K562 (cell line): ENCODE measurements around the gene CCSER1. TPM values are rescaled to one million over a fixed set of nuclear protein-coding genes. Genes with fewer than 3 reads are reported as not detected.

Experiments
- ATAC-seq: fragments of 200-7000 bp; cut with Tn5 transposase; 3 replicates; pipeline ENCODE4 v1.9.1; 2020; ENCODE audit warnings: moderate library complexity
- BruUV-seq: library from RNA; stranded (reverse); fragments of 400-500 nt; replicated peaks from 2 replicates; lab custom pipeline; 2021; lab: Mats Ljungman, UMichigan
- CTCF ChIA-PET: fragments of 300-600 bp; formaldehyde crosslinking; extraction: SDS; loops from one replicate; lab custom pipeline; 2021; ENCODE audit warnings: low intra/inter-chr PET ratio; lab: Yijun Ruan, JAX
- POLR2A ChIA-PET: fragments of 300-600, 350-650 bp; sonication (Branson Sonifier 250); formaldehyde crosslinking; extraction: SDS; loops from one replicate; lab custom pipeline; 2021; ENCODE audit warnings: antibody characterized with exemption, inconsistent platforms; lab: Yijun Ruan, JAX
- DNase-seq, 4 experiments: peaks; one replicate each; pipeline versions ENCODE4 v3.0.0 to v3.0.0-alpha.2; 2011 to 2018; ENCODE audit warnings: low spot score in 3 of 4, mixed read lengths in 3 of 4; ENCODE audit errors: extremely low read depth in 1 of 4
- FAIRE-seq: peaks from 2 replicates; lab custom pipeline; 2011; peaks lifted over from hg19 to GRCh38; lab: Jason Lieb, UNC
- H2AFZ ChIP-seq: 2 replicates; pipeline ENCODE4 v1.6.0; 2011; ENCODE audit warnings: low read depth, low read length, control low read depth, inconsistent platforms
- H3K27ac ChIP-seq: fragments of 200-600 bp; 3 replicates; pipeline ENCODE4 v1.8.0; 2011; ENCODE audit warnings: low read depth, mild to moderate bottlenecking, control low read depth, inconsistent platforms, low read length, moderate library complexity, mixed read lengths; ENCODE audit errors: extremely low read depth
- H3K27me3 ChIP-seq, 2 experiments: fragments of 300-600 bp in 1 of 2; 2 replicates in 1 of 2; 3 replicates in 1 of 2; pipeline versions ENCODE4 v1.6.0 to v1.8.0; 2011; ENCODE audit warnings: inconsistent platforms in 2 of 2, low read length in 2 of 2, mild to moderate bottlenecking in 1 of 2, mixed read lengths in 1 of 2, moderate library complexity in 1 of 2; ENCODE audit not compliant: control insufficient read depth in 2 of 2, insufficient read depth in 2 of 2
- H3K36me3 ChIP-seq: fragments of 300-600 bp; 3 replicates; pipeline ENCODE4 v1.8.0; 2011; ENCODE audit warnings: mild to moderate bottlenecking, low read length, inconsistent platforms; ENCODE audit not compliant: control insufficient read depth, insufficient read depth
- H3K4me1 ChIP-seq, 2 experiments: fragments of 200-600 bp in 1 of 2; replicated peaks in 1 of 2; 2 replicates in 1 of 2; 3 replicates in 1 of 2; pipeline versions ENCODE4 v1.5.1 to v1.8.0; 2011; ENCODE audit warnings: inconsistent platforms in 2 of 2, low read length in 2 of 2, mild to moderate bottlenecking in 1 of 2, mixed read lengths in 1 of 2, moderate library complexity in 1 of 2; ENCODE audit not compliant: control insufficient read depth in 2 of 2, insufficient read depth in 2 of 2
- H3K4me2 ChIP-seq: 2 replicates; pipeline ENCODE4 v1.6.1; 2011; ENCODE audit warnings: low read length, control low read depth, inconsistent platforms, mixed read lengths; ENCODE audit not compliant: insufficient read depth
- H3K4me3 ChIP-seq: fragments of 200-600 bp; sonication (generic), shearing (Covaris generic); 2 replicates; pipeline ENCODE4 v1.5.1; 2016; ENCODE audit warnings: control low read depth, inconsistent platforms
- H3K79me2 ChIP-seq: fragments of 200-600 bp; 3 replicates; pipeline ENCODE4 v1.8.0; 2011; ENCODE audit warnings: low read length, inconsistent platforms; ENCODE audit not compliant: control insufficient read depth, insufficient read depth
- H3K9ac ChIP-seq, 2 experiments: 2 replicates each; pipeline versions ENCODE4 v1.6.0 to v1.6.1; 2011; ENCODE audit warnings: low read depth in 2 of 2, low read length in 2 of 2, control low read depth in 1 of 2, inconsistent platforms in 1 of 2, mild to moderate bottlenecking in 1 of 2, mixed read lengths in 1 of 2; ENCODE audit not compliant: insufficient read depth in 1 of 2
- H3K9me1 ChIP-seq: one replicate; pipeline ENCODE4 v1.6.0; 2011; ENCODE audit warnings: inconsistent platforms, mild to moderate bottlenecking, low read length, moderate library complexity; ENCODE audit not compliant: control insufficient read depth, insufficient read depth
- H3K9me3 ChIP-seq: replicated peaks from 2 replicates; pipeline ENCODE4 v1.5.1; 2011; ENCODE audit warnings: low read depth, low read length, inconsistent platforms; ENCODE audit not compliant: control insufficient read depth, insufficient read depth
- H4K20me1 ChIP-seq: replicated peaks from 2 replicates; pipeline ENCODE4 v1.6.1; 2011; ENCODE audit warnings: low read length, inconsistent platforms, mixed read lengths; ENCODE audit not compliant: control insufficient read depth, insufficient read depth
- ARID3A ChIP-seq: IDR thresholded peaks from 2 replicates; pipeline ENCODE4 v1.6.1; 2012; ENCODE audit warnings: low read depth, low read length, improper control_type of control experiment, borderline replicate concordance
- ARID4B ChIP-seq: sonication (generic); formaldehyde crosslinking; IDR thresholded peaks from 2 replicates; pipeline ENCODE4 v1.8.0; 2022; ENCODE audit warnings: mild to moderate bottlenecking, missing genetic modification reagents
- CHD2 ChIP-seq: IDR thresholded peaks from 2 replicates; pipeline ENCODE4 v1.6.1; 2011; ENCODE audit warnings: low read depth, low read length
- CXXC5 ChIP-seq: fragments of 250-450 bp; sonication (Bioruptor Pico); IDR thresholded peaks from 2 replicates; pipeline ENCODE4 v1.8.0; 2022; ENCODE audit warnings: inconsistent platforms, mild to moderate bottlenecking, moderate library complexity
- JUN ChIP-seq, 2 experiments: sonication (generic) in 1 of 2; formaldehyde crosslinking in 1 of 2; IDR thresholded peaks; 2 replicates each; pipeline versions ENCODE4 v1.6.1 to v1.8.0; 2012 to 2022; ENCODE audit warnings: borderline replicate concordance in 2 of 2, mild to moderate bottlenecking in 2 of 2, improper control_type of control experiment in 1 of 2, low read depth in 1 of 2, low read length in 1 of 2, missing genetic modification reagents in 1 of 2
- NCOA6 ChIP-seq: fragments of 450-650 bp; IDR thresholded peaks from 2 replicates; pipeline ENCODE4 v1.6.1; 2017; ENCODE audit warnings: mild to moderate bottlenecking
- ZNF41 ChIP-seq: fragments of 250-450 bp; sonication (Bioruptor Pico); conservative IDR thresholded peaks from 2 replicates; pipeline ENCODE4 v1.4.0; 2020; ENCODE audit warnings: mild to moderate bottlenecking
- ZNF444 ChIP-seq: fragments of 250-450 bp; sonication (Bioruptor Pico); IDR thresholded peaks from 2 replicates; pipeline ENCODE4 v1.4.0; 2020; ENCODE audit warnings: mild to moderate bottlenecking, moderate library complexity
- WGBS: fragments of 100-300 bp; shearing (Covaris generic); methylation state at CpG from one replicate; pipeline ENCODE4 v1.1.6; 2016; ENCODE audit warnings: low coverage, mixed read lengths; ENCODE audit not compliant: insufficient coverage; ENCODE audit errors: missing lambda C conversion rate; 5-methylcytosine and 5-hydroxymethylcytosine counted together
- in situ Hi-C: fragments of 300-500 bp; cut with MboI; formaldehyde crosslinking; loops from 4 replicates; pipeline ENCODE4 v1.15.0; 2018; ENCODE audit warnings: inconsistent platforms, mixed read lengths
- intact Hi-C: fragments of 100-400 bp; cut with micrococcal nuclease; formaldehyde crosslinking; loops from 2 replicates; pipeline ENCODE4 v1.14.2; 2022
- polyA plus RNA-seq, 8 experiments: library from polyadenylated mRNA; depleted of rRNA in 4 of 8; stranded (reverse) in 5 of 8; unstranded in 3 of 8; fragments of >200 nt; fragmentation: Nextera tagmentation in 2 of 8; fragmentation: Illumina TruSeq in 1 of 8; extraction: Ambion mirVana in 2 of 8; extraction: Trizol in 1 of 8; gene quantifications; 2 replicates each; pipeline versions ENCODE4 v1.2.1 to v1.2.3, GENCODE V29; 2011 to 2014; ENCODE audit warnings: inconsistent platforms in 1 of 8, missing spikeins in 1 of 8
- total RNA-seq, 7 experiments: library from RNA; depleted of rRNA in 6 of 7; stranded (reverse); fragments of >200 nt in 6 of 7; fragmentation: Illumina TruSeq in 2 of 7; extraction: Trizol in 2 of 7; gene quantifications; 2 replicates each; pipeline versions ENCODE4 v1.2.1 to v1.2.3, GENCODE V29; 2011 to 2021; ENCODE audit warnings: low replicate concordance in 1 of 7
- TF ChIP-seq, protein P1 (sequence below): IDR thresholded peaks from 2 replicates; pipeline ENCODE4 v1.6.1; 2014; ENCODE audit warnings: antibody characterized with exemption
- TF ChIP-seq, protein P2 (sequence below): fragments of 450-650 bp; IDR thresholded peaks from 2 replicates; pipeline ENCODE4 v1.6.1; 2017; ENCODE audit warnings: antibody characterized with exemption

CCSER1 gene
- total and polyA plus RNA-seq, 9 of the 15 experiments (the other 6 are each of a cell fraction or from before 2014, with no cell fraction given): not detected

GRCh38 chr4:91600301-91600700, 1473.1 kb downstream of the CCSER1 start (continued):
- no peak for TF ChIP-seq ARID3A

DNA sequence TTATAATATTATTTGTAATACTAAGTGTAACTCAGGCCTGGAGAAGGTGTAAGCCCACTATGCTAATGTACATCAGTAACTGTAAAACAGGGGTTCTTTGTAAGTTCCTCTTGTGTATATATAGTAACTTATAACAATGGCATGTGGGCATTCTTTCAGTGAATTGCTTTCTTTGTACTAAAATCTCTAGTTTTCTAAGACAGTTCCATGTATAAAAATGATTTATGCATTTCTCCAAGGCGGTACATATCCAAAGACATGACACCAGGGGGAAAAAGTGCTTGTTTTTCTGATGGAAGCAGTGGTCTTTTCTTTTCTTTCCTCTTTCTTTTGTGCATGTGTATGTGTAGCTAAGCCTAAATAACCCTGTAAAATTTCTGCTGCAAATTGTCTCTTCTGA, 1474.2 kb downstream of the CCSER1 start:
- ChIA-PET CTCF (no interaction called here), POLR2A (no interaction called here)
- Histone ChIP-seq H3K27me3 (no peaks in the 10 kb centered on the region), H4K20me1 (no peaks in the 10 kb centered on the region), H3K9me1 (no peaks in the 10 kb centered on the region), H3K36me3 (no peaks in the 10 kb centered on the region), H3K9me3 (no peaks in the 10 kb centered on the region; the same call in 1 of the 2 replicates), H3K4me2 (no peak overlapping the region), H3K4me1 (no peaks in the 10 kb centered on the region), H3K9ac (no peak overlapping the region), H3K27ac (no peak overlapping the region), H3K79me2 (no peaks in the 10 kb centered on the region), H3K4me3 (no peak overlapping the region), H2AFZ (no peak overlapping the region)
- DNase-seq: no peak
- in situ Hi-C loops (no loop called here), intact Hi-C loops (no loop called here)
- WGBS: 0% methylated on average over 1 of the region's 1 CpG
- no TSS peak for BruUV-seq
- no peak for FAIRE-seq
- ATAC-seq: no peak
- no peak for TF ChIP-seq ZNF444 (CRISPR knock-in tag)
- no peak for TF ChIP-seq ZNF41
- no peak for TF ChIP-seq CHD2
- TF ChIP-seq NCOA6: no peak
- no peak for TF ChIP-seq JUN (IDR thresholded peaks at IDR 0.05; ENCODE audit: borderline replicate concordance, low read depth, low read length)
- TF ChIP-seq JUN (CRISPR knock-in tag; IDR thresholded peaks at IDR 0.05; ENCODE audit: borderline replicate concordance): no peak
- no peak for TF ChIP-seq ARID4B
- TF ChIP-seq, protein P1, sequence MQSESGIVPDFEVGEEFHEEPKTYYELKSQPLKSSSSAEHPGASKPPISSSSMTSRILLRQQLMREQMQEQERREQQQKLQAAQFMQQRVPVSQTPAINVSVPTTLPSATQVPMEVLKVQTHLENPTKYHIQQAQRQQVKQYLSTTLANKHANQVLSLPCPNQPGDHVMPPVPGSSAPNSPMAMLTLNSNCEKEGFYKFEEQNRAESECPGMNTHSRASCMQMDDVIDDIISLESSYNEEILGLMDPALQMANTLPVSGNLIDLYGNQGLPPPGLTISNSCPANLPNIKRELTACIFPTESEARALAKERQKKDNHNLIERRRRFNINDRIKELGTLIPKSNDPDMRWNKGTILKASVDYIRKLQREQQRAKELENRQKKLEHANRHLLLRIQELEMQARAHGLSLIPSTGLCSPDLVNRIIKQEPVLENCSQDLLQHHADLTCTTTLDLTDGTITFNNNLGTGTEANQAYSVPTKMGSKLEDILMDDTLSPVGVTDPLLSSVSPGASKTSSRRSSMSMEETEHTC: no peak
- TF ChIP-seq, protein P2, sequence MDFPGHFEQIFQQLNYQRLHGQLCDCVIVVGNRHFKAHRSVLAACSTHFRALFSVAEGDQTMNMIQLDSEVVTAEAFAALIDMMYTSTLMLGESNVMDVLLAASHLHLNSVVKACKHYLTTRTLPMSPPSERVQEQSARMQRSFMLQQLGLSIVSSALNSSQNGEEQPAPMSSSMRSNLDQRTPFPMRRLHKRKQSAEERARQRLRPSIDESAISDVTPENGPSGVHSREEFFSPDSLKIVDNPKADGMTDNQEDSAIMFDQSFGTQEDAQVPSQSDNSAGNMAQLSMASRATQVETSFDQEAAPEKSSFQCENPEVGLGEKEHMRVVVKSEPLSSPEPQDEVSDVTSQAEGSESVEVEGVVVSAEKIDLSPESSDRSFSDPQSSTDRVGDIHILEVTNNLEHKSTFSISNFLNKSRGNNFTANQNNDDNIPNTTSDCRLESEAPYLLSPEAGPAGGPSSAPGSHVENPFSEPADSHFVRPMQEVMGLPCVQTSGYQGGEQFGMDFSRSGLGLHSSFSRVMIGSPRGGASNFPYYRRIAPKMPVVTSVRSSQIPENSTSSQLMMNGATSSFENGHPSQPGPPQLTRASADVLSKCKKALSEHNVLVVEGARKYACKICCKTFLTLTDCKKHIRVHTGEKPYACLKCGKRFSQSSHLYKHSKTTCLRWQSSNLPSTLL: no peak
- TF ChIP-seq CXXC5: no peak
